Measurements from ENCODE around the gene FKBP1A.
"Not testable (repeated sequence)": the region's sequence is repeated elsewhere in the genome, so short reads cannot be mapped to it uniquely, and the experiment has no call there.

The FKBP1A gene

GRCh38 chr20:1360094-1360846 lies 32.6 kb downstream of the FKBP1A start:
- no peak for DNase-seq

- peak; percentile 11 for DNase-seq
Observed at GRCh38 chr20:1357921-1358671, 34.8 kb downstream of the FKBP1A start.

GRCh38 chr20:1353956-1354355 lies 38.9 kb downstream of the FKBP1A start:
- DNase-seq: no peak

GRCh38 chr20:1346315-1346969 lies 46.4 kb downstream of the FKBP1A start:
- DNase-seq: no peak

- no peak for DNase-seq
Observed at GRCh38 chr20:1345756-1346093, 47.1 kb downstream of the FKBP1A start.

GRCh38 chr20:1345030-1345755 lies 47.7 kb downstream of the FKBP1A start:
- no peak for DNase-seq

- DNase-seq: not testable (repeated sequence)
Observed at GRCh38 chr20:1343446-1344124, 49.3 kb downstream of the FKBP1A start.

- DNase-seq: no peak
Observed at GRCh38 chr20:1341561-1342265, 51.1 kb downstream of the FKBP1A start.

- no peak for DNase-seq
Observed at GRCh38 chr20:1338801-1339200, 54.1 kb downstream of the FKBP1A start.

- DNase-seq: no peak
Observed at GRCh38 chr20:1338096-1338495, 54.8 kb downstream of the FKBP1A start.

- DNase-seq: no peak
Observed at GRCh38 chr20:1337441-1337840, 55.4 kb downstream of the FKBP1A start.

- no peak for DNase-seq
Observed at GRCh38 chr20:1336699-1337367, 56.0 kb downstream of the FKBP1A start.

- no peak for DNase-seq
Observed at GRCh38 chr20:1335961-1336698, 56.7 kb downstream of the FKBP1A start.

- DNase-seq: no peak
Observed at GRCh38 chr20:1334761-1335160, 58.1 kb downstream of the FKBP1A start.

- no peak for DNase-seq
Observed at GRCh38 chr20:1334370-1334731, 58.5 kb downstream of the FKBP1A start.

- no peak for DNase-seq
Observed at GRCh38 chr20:1333462-1334369, 59.1 kb downstream of the FKBP1A start.

GRCh38 chr20:1332749-1333300 lies 60.0 kb downstream of the FKBP1A start:
- no peak for DNase-seq

GRCh38 chr20:1331801-1332453 lies 60.9 kb downstream of the FKBP1A start:
- DNase-seq: no peak

- DNase-seq: no peak
Observed at GRCh38 chr20:1331101-1331500, 61.8 kb downstream of the FKBP1A start.
